HCT116 (cell line): ENCODE results near the gene ARID1A. TPM values are rescaled to one million over a fixed set of nuclear protein-coding genes. Genes with fewer than 3 reads are reported as not detected.
A peak's percentile ranks its signal among the peaks of the same experiment; 100 is the strongest.

Experiments
- ATAC-seq: fragments of 200-7000 bp; cut with Tn5 transposase; 2 replicates; pipeline ENCODE4 v1.9.1; 2020; ENCODE audit warnings: mild to moderate bottlenecking, moderate library complexity
- BruUV-seq: library from RNA; stranded (reverse); fragments of 400-500 nt; replicated peaks from 2 replicates; lab custom pipeline; 2021; lab: Mats Ljungman, UMichigan
- CTCF ChIA-PET: fragments of 300-600 bp; sonication (Branson Sonifier 250); formaldehyde crosslinking; loops from one replicate; lab custom pipeline; 2021; ENCODE audit warnings: antibody characterized with exemption; lab: Charles Lee
- POLR2A ChIA-PET: fragments of 300-600, 350-600 bp; sonication (Branson Sonifier 250); formaldehyde crosslinking; loops from one replicate; lab custom pipeline; 2021; ENCODE audit warnings: antibody characterized with exemption; lab: Charles Lee
- RAD21 ChIA-PET, 2 experiments: fragments of 300-600 bp; sonication (Branson Sonifier 250); formaldehyde crosslinking; loops; one replicate each; lab custom pipeline; 2023; ENCODE audit warnings: low total read pairs in 2 of 2; ENCODE audit not compliant: uncharacterized antibody in 2 of 2, unreplicated experiment in 2 of 2, low non-redundant PET in 1 of 2; lab: Charles Lee
- DNase-seq: peaks from one replicate; pipeline ENCODE4 v3.0.0-alpha.2; 2010; ENCODE audit warnings: low read depth, low spot score
- H2AFZ ChIP-seq: fragments of 200-600 bp; shearing (Covaris generic), sonication (generic); 2 replicates; pipeline ENCODE4 v1.6.1; 2017; ENCODE audit warnings: low read depth, mixed run types, mixed read lengths, antibody characterized with exemption, low read length; ENCODE audit not compliant: poor library complexity, severe bottlenecking
- H3K27ac ChIP-seq: 2 replicates; pipeline ENCODE4 v1.5.1; 2012; ENCODE audit warnings: low read depth, low read length
- H3K27me3 ChIP-seq: fragments of 200-600 bp; sonication (generic); 2 replicates; pipeline ENCODE4 v1.6.1; 2016; ENCODE audit warnings: mixed run types, low read length, mixed read lengths; ENCODE audit not compliant: insufficient read depth
- H3K36me3 ChIP-seq, 2 experiments: fragments of 200-500 bp in 1 of 2; fragments of 200-600 bp in 1 of 2; sonication (Bioruptor generic) in 1 of 2; sonication (generic) in 1 of 2; 2 replicates each; pipeline versions ENCODE4 v1.5.1 to v1.6.1; 2014 to 2016; ENCODE audit warnings: low read length in 2 of 2, inconsistent platforms in 1 of 2, mixed read lengths in 1 of 2, mixed run types in 1 of 2; ENCODE audit not compliant: insufficient read depth in 2 of 2, control insufficient read depth in 1 of 2
- H3K4me1 ChIP-seq, 2 experiments: fragments of 200-600 bp in 1 of 2; sonication (generic) in 1 of 2; 2 replicates each; pipeline versions ENCODE4 v1.5.1 to v1.6.1; 2012 to 2017; ENCODE audit warnings: low read length in 2 of 2, inconsistent platforms in 1 of 2, mild to moderate bottlenecking in 1 of 2, mixed read lengths in 1 of 2, mixed run types in 1 of 2, moderate library complexity in 1 of 2; ENCODE audit not compliant: insufficient read depth in 2 of 2, control insufficient read depth in 1 of 2
- H3K4me2 ChIP-seq: fragments of 200-600 bp; sonication (generic); 2 replicates; pipeline ENCODE4 v1.6.1; 2017; ENCODE audit warnings: mixed run types, low read length, mixed read lengths
- H3K4me3 ChIP-seq, 2 experiments: fragments of 200-600 bp in 1 of 2; sonication (generic) in 1 of 2; replicated peaks in 1 of 2; 2 replicates each; pipeline ENCODE4 v1.5.1; 2011 to 2016; ENCODE audit warnings: low read length in 2 of 2, control low read depth in 1 of 2, low read depth in 1 of 2, mild to moderate bottlenecking in 1 of 2, mixed read lengths in 1 of 2, mixed run types in 1 of 2
- H3K79me2 ChIP-seq: fragments of 200-600 bp; sonication (generic); 2 replicates; pipeline ENCODE4 v1.6.1; 2017; ENCODE audit warnings: mild to moderate bottlenecking, mixed run types, low read length, moderate library complexity, mixed read lengths; ENCODE audit not compliant: insufficient read depth
- H3K9ac ChIP-seq: fragments of 200-600 bp; sonication (generic); 2 replicates; pipeline ENCODE4 v1.6.1; 2016; ENCODE audit warnings: low read length, mixed read lengths
- H3K9me2 ChIP-seq: fragments of 200-600 bp; sonication (generic), shearing (Covaris generic); 2 replicates; pipeline ENCODE4 v1.6.1; 2017; ENCODE audit warnings: mixed run types, mild to moderate bottlenecking, moderate library complexity; ENCODE audit not compliant: insufficient read depth
- H3K9me3 ChIP-seq, 2 experiments: fragments of 200-500 bp in 1 of 2; fragments of 200-600 bp in 1 of 2; sonication (Bioruptor generic) in 1 of 2; sonication (generic) in 1 of 2; 2 replicates each; pipeline ENCODE4 v1.6.1; 2014 to 2017; ENCODE audit warnings: low read length in 2 of 2, mixed read lengths in 2 of 2, inconsistent platforms in 1 of 2, low read depth in 1 of 2, mild to moderate bottlenecking in 1 of 2, mixed run types in 1 of 2, moderate library complexity in 1 of 2; ENCODE audit not compliant: control insufficient read depth in 1 of 2, insufficient read depth in 1 of 2
- H4K20me1 ChIP-seq: fragments of 200-600 bp; sonication (generic), shearing (Covaris generic); 2 replicates; pipeline ENCODE4 v1.6.1; 2017; ENCODE audit warnings: mixed run types, mild to moderate bottlenecking, moderate library complexity; ENCODE audit not compliant: insufficient read depth
- EGR1 ChIP-seq: IDR thresholded peaks from 2 replicates; pipeline ENCODE4 v1.6.1; 2012; ENCODE audit warnings: low read depth
- ELF1 ChIP-seq: IDR thresholded peaks from 2 replicates; pipeline ENCODE4 v1.6.1; 2012; ENCODE audit warnings: low read depth, borderline replicate concordance
- EZH2 ChIP-seq: fragments of 200-600 bp; sonication (generic); IDR thresholded peaks from 2 replicates; pipeline ENCODE4 v1.6.1; 2017; ENCODE audit warnings: antibody characterized with exemption, mixed run types
- EZH2phosphoT487 ChIP-seq: fragments of 200-600 bp; IDR thresholded peaks from 2 replicates; pipeline ENCODE4 v1.6.1; 2018; ENCODE audit warnings: antibody characterized with exemption, borderline replicate concordance
- FOSL1 ChIP-seq: IDR thresholded peaks from 2 replicates; pipeline ENCODE4 v1.6.1; 2012; ENCODE audit warnings: low read depth
- RAD21 ChIP-seq: IDR thresholded peaks from 2 replicates; pipeline ENCODE4 v1.6.1; 2012; ENCODE audit warnings: low read depth, mild to moderate bottlenecking
- SIN3A ChIP-seq: IDR thresholded peaks from 2 replicates; pipeline ENCODE4 v1.6.1; 2012; ENCODE audit warnings: low read depth
- SP1 ChIP-seq: IDR thresholded peaks from 2 replicates; pipeline ENCODE4 v1.6.1; 2012; ENCODE audit warnings: low read depth
- SRF ChIP-seq: IDR thresholded peaks from 2 replicates; pipeline ENCODE4 v1.6.1; 2012; ENCODE audit warnings: low read depth
- YY1 ChIP-seq: IDR thresholded peaks from 2 replicates; pipeline ENCODE4 v1.6.1; 2011; ENCODE audit warnings: low read length, low read depth, moderate library complexity, mild to moderate bottlenecking; ENCODE audit not compliant: insufficient replicate concordance; ENCODE audit errors: extremely low read depth
- ZFX ChIP-seq: fragments of 450-650 bp; IDR thresholded peaks from 2 replicates; pipeline ENCODE4 v1.6.1; 2017
- intact Hi-C: fragments of 100-400 bp; cut with micrococcal nuclease; formaldehyde crosslinking; loops from 2 replicates; pipeline ENCODE4 v1.10.0; 2022
- total RNA-seq: library from RNA; stranded (reverse); gene quantifications from one replicate; pipeline ENCODE4 v1.2.1, GENCODE V29; 2021; ENCODE audit not compliant: unreplicated experiment
- TF ChIP-seq, protein P1 (sequence below): IDR thresholded peaks from 2 replicates; pipeline ENCODE4 v1.6.1; 2012
- TF ChIP-seq, protein P2 (sequence below): IDR thresholded peaks from 2 replicates; pipeline ENCODE4 v1.6.1; 2011; ENCODE audit warnings: mild to moderate bottlenecking, low read length, moderate library complexity; ENCODE audit not compliant: insufficient replicate concordance; ENCODE audit errors: extremely low read depth
- TF ChIP-seq, protein P3 (sequence below): IDR thresholded peaks from 2 replicates; pipeline ENCODE4 v1.6.1; 2012
- TF ChIP-seq, protein P4 (sequence below): IDR thresholded peaks from 2 replicates; pipeline ENCODE4 v1.6.1; 2012; ENCODE audit warnings: low read depth

The ARID1A gene
- total RNA-seq, 1 experiment from 2014 or later = 62.8 TPM

DNA sequence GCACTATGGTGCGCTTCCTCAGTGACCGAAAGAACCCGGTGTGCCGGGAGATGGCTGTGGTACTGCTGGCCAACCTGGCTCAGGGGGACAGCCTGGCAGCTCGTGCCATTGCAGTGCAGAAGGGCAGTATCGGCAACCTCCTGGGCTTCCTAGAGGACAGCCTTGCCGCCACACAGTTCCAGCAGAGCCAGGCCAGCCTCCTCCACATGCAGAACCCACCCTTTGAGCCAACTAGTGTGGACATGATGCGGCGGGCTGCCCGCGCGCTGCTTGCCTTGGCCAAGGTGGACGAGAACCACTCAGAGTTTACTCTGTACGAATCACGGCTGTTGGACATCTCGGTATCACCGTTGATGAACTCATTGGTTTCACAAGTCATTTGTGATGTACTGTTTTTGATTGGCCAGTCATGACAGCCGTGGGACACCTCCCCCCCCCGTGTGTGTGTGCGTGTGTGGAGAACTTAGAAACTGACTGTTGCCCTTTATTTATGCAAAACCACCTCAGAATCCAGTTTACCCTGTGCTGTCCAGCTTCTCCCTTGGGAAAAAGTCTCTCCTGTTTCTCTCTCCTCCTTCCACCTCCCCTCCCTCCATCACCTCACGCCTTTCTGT, 84.6 kb downstream of the ARID1A start (continued):
- TF ChIP-seq YY1 (no peak), FOSL1 (no peak), RAD21 (no peak), ZFX (no peak), SIN3A (no peak), EGR1 (no peak), ELF1 (no peak), SRF (no peak), EZH2phosphoT487 (no peak), EZH2 (no peak)
- TF ChIP-seq, protein P1, sequence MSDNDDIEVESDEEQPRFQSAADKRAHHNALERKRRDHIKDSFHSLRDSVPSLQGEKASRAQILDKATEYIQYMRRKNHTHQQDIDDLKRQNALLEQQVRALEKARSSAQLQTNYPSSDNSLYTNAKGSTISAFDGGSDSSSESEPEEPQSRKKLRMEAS = no peak
- TF ChIP-seq, protein P2, sequence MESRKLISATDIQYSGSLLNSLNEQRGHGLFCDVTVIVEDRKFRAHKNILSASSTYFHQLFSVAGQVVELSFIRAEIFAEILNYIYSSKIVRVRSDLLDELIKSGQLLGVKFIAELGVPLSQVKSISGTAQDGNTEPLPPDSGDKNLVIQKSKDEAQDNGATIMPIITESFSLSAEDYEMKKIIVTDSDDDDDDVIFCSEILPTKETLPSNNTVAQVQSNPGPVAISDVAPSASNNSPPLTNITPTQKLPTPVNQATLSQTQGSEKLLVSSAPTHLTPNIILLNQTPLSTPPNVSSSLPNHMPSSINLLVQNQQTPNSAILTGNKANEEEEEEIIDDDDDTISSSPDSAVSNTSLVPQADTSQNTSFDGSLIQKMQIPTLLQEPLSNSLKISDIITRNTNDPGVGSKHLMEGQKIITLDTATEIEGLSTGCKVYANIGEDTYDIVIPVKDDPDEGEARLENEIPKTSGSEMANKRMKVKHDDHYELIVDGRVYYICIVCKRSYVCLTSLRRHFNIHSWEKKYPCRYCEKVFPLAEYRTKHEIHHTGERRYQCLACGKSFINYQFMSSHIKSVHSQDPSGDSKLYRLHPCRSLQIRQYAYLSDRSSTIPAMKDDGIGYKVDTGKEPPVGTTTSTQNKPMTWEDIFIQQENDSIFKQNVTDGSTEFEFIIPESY = no peak

DNA sequence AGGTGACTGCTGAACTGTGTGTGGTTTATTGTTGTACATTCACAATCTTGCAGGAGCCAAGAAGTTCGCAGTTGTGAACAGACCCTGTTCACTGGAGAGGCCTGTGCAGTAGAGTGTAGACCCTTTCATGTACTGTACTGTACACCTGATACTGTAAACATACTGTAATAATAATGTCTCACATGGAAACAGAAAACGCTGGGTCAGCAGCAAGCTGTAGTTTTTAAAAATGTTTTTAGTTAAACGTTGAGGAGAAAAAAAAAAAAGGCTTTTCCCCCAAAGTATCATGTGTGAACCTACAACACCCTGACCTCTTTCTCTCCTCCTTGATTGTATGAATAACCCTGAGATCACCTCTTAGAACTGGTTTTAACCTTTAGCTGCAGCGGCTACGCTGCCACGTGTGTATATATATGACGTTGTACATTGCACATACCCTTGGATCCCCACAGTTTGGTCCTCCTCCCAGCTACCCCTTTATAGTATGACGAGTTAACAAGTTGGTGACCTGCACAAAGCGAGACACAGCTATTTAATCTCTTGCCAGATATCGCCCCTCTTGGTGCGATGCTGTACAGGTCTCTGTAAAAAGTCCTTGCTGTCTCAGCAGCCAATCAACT, 85.5 kb downstream of the ARID1A start:
- H3K9me3 ChIP-seq = no peaks in the 10 kb centered on the region
- POLR2A ChIA-PET = no interaction called here
- peaks cover 32 to 38% of the 10 kb centered on the region in 2 experiments; a peak in 3 of 4 replicates for H3K36me3 ChIP-seq
- no peaks in the 10 kb centered on the region for H3K9me2 ChIP-seq
- H3K27me3 ChIP-seq = no peaks in the 10 kb centered on the region
- H3K4me2 ChIP-seq = no peak overlapping the region
- BruUV-seq = TSS peak; percentile 19
- intact Hi-C loops = no loop called here
- H3K79me2 ChIP-seq = peaks cover 8% of the 10 kb centered on the region
- CTCF ChIA-PET = no interaction called here
- 0 out of 2 replicates have a peak, but pooled peaks cover 3% of the 10 kb centered on the region for H4K20me1 ChIP-seq
- no peak overlapping the region for H3K9ac ChIP-seq
- RAD21 ChIA-PET = no interaction called here
- H3K4me1 ChIP-seq = peaks cover 14 to 35% of the 10 kb centered on the region in 2 experiments
- DNase-seq (no peak), ATAC-seq (no peak)
- H3K4me3 ChIP-seq = no peak overlapping the region
- H3K27ac ChIP-seq = no peak overlapping the region
- no peak overlapping the region for H2AFZ ChIP-seq
- no peak for TF ChIP-seq FOSL1
- TF ChIP-seq ELF1 = no peak
- TF ChIP-seq EZH2phosphoT487 = no peak
- TF ChIP-seq, protein P3, sequence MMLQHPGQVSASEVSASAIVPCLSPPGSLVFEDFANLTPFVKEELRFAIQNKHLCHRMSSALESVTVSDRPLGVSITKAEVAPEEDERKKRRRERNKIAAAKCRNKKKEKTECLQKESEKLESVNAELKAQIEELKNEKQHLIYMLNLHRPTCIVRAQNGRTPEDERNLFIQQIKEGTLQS = no peak
- TF ChIP-seq, protein P4, sequence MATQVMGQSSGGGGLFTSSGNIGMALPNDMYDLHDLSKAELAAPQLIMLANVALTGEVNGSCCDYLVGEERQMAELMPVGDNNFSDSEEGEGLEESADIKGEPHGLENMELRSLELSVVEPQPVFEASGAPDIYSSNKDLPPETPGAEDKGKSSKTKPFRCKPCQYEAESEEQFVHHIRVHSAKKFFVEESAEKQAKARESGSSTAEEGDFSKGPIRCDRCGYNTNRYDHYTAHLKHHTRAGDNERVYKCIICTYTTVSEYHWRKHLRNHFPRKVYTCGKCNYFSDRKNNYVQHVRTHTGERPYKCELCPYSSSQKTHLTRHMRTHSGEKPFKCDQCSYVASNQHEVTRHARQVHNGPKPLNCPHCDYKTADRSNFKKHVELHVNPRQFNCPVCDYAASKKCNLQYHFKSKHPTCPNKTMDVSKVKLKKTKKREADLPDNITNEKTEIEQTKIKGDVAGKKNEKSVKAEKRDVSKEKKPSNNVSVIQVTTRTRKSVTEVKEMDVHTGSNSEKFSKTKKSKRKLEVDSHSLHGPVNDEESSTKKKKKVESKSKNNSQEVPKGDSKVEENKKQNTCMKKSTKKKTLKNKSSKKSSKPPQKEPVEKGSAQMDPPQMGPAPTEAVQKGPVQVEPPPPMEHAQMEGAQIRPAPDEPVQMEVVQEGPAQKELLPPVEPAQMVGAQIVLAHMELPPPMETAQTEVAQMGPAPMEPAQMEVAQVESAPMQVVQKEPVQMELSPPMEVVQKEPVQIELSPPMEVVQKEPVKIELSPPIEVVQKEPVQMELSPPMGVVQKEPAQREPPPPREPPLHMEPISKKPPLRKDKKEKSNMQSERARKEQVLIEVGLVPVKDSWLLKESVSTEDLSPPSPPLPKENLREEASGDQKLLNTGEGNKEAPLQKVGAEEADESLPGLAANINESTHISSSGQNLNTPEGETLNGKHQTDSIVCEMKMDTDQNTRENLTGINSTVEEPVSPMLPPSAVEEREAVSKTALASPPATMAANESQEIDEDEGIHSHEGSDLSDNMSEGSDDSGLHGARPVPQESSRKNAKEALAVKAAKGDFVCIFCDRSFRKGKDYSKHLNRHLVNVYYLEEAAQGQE = no peak
- TF ChIP-seq, protein P2 = no peak
- TF ChIP-seq SP1 = no peak
- no peak for TF ChIP-seq SRF
- TF ChIP-seq, all 23 proteins: peak for 0
